Neuron (in vitro differentiated cells): ENCODE measurements around the gene FOXP1.

Experiments
- H2AFZ ChIP-seq: one replicate; pipeline ENCODE4 v1.6.1; 2013; ENCODE audit warnings: low read depth, mild to moderate bottlenecking, inconsistent platforms, low read length, moderate library complexity
- H3K27me3 ChIP-seq: one replicate; pipeline ENCODE4 v1.6.1; 2013; ENCODE audit warnings: low read length; ENCODE audit not compliant: insufficient read depth
- H3K36me3 ChIP-seq: one replicate; pipeline ENCODE4 v1.6.1; 2013; ENCODE audit warnings: low read length; ENCODE audit not compliant: insufficient read depth
- H3K4me1 ChIP-seq: one replicate; pipeline ENCODE4 v1.6.1; 2013; ENCODE audit warnings: low read length; ENCODE audit not compliant: insufficient read depth
- H3K4me3 ChIP-seq: 2 replicates; pipeline ENCODE4 v1.5.1; 2013; ENCODE audit warnings: mild to moderate bottlenecking, low read length, moderate library complexity
- H3K9me3 ChIP-seq: one replicate; pipeline ENCODE4 v1.6.1; 2013; ENCODE audit warnings: low read length

FOXP1 gene

DNA sequence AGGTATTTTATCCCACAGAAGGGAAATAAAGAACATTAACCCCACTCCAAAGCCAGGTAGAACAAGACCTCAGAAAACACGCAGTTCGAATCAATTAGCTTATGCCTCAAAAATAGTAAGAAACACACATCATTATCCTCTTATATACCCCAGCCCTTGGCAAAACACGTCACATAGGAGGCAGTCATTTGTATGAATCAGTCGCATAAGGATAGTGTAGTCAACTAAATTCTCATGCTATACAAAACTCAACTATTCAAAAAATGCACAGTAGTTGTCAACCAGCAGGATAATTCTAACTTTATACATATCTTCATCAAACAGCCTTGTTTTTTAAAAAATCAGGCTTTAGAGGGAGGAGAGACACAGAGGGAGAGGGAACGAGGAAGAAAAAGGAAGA is 298.4 kb downstream of the FOXP1 start:
- Histone ChIP-seq H3K36me3 (no peaks in the 10 kb centered on the region), H3K4me1 (no peaks in the 10 kb centered on the region), H3K27me3 (no peaks in the 10 kb centered on the region), H3K9me3 (no peaks in the 10 kb centered on the region), H2AFZ (no peak overlapping the region), H3K4me3 (no peak overlapping the region)

DNA sequence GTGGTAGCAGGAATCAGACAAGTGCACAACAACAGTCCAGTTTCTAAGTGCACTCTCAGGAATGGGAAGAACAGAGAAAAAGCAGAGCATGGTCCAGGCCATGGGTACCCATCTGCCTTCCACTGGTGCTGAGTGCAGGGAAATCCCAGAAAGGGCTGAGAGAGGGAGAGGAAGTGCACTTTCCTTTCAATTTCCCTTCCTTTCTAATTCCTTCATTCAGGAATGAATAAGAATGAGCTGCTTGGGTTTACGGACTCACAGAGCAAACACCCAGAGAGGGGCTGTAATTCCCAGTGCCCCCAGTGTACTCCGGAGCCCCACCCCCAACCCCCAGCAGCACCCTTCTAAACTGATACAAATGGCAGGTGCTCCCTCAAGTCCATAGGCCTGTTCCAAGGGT is 300.6 kb downstream of the FOXP1 start:
- Histone ChIP-seq H3K4me1 (no peaks in the 10 kb centered on the region), H3K27me3 (no peaks in the 10 kb centered on the region), H3K4me3 (no peak overlapping the region), H3K9me3 (no peaks in the 10 kb centered on the region), H3K36me3 (no peaks in the 10 kb centered on the region), H2AFZ (no peak overlapping the region)

GRCh38 chr3:71281280-71281679 is 302.2 kb downstream of the FOXP1 start:
- H3K9me3 ChIP-seq = no peaks in the 10 kb centered on the region
- no peaks in the 10 kb centered on the region for H3K27me3 ChIP-seq
- H3K36me3 ChIP-seq = no peaks in the 10 kb centered on the region
- H3K4me1 ChIP-seq = no peaks in the 10 kb centered on the region
- H2AFZ ChIP-seq = no peak overlapping the region
- no peak overlapping the region for H3K4me3 ChIP-seq

DNA sequence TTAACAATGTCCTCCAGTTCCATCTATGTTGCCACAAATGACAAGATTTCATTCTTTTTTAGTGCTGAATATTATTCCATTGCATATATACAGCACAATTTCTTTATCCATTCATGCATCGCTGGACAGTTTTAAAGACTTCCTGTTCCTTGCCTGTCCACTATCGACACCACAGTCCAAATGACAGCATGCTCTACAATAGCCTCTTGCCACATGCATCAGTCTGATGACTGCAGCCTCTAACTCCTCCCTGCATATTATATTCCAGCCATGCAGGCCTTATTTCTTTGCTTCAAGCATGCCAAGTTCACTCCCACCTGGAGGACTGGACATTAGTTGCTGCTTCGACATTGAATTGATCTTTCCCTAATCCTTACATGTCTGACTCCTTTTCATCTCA is 306.2 kb downstream of the FOXP1 start:
- no peak overlapping the region for H2AFZ ChIP-seq
- no peak overlapping the region for H3K4me3 ChIP-seq
- no peaks in the 10 kb centered on the region for H3K9me3 ChIP-seq
- H3K36me3 ChIP-seq = no peaks in the 10 kb centered on the region
- H3K4me1 ChIP-seq = peaks cover 4% of the 10 kb centered on the region
- no peaks in the 10 kb centered on the region for H3K27me3 ChIP-seq

DNA sequence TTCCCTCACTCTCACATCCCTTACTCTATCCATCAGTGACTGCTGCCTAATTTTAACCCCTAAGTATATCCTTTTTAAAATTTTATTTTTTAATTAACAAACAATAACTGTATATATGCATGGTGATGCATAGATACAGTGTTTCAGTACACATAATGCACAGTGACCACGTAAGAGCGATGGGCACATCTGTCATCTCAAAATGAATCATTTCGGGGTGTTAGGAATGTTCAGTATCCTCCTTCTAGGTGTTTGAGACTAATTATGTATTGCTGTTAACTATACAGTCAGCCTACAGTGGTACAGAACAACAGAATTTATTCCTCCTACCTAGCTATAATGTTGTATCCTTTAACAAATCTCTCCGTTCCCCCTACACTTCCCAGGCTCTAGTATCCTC is 307.0 kb downstream of the FOXP1 start:
- no peaks in the 10 kb centered on the region for H3K9me3 ChIP-seq
- H3K36me3 ChIP-seq = no peaks in the 10 kb centered on the region
- H3K4me3 ChIP-seq = no peak overlapping the region
- H3K27me3 ChIP-seq = no peaks in the 10 kb centered on the region
- H2AFZ ChIP-seq = no peak overlapping the region
- peaks cover 4% of the 10 kb centered on the region for H3K4me1 ChIP-seq

DNA sequence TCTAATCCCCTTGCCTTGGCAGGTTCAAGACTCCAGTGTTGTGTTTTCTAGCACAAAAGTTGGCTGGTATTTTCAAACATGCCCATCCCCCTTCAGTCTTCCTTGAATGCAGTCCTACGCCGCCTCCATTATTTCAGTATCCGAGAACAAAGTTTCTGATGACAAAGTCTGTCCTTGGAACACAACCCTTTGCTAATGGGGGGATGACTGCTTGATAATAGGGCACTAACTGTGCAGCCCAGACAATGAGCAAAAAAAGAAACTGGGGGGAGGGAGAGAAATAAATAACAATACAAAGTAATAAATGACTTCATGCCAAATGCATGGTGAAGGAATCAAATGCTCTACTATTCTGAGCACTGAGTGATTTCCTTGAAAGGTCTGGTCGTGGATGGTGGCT is 310.1 kb downstream of the FOXP1 start:
- Histone ChIP-seq H3K27me3 (no peaks in the 10 kb centered on the region), H3K36me3 (no peaks in the 10 kb centered on the region), H2AFZ (no peak overlapping the region), H3K4me3 (no peak overlapping the region), H3K9me3 (no peaks in the 10 kb centered on the region), H3K4me1 (peaks cover 4% of the 10 kb centered on the region)

DNA sequence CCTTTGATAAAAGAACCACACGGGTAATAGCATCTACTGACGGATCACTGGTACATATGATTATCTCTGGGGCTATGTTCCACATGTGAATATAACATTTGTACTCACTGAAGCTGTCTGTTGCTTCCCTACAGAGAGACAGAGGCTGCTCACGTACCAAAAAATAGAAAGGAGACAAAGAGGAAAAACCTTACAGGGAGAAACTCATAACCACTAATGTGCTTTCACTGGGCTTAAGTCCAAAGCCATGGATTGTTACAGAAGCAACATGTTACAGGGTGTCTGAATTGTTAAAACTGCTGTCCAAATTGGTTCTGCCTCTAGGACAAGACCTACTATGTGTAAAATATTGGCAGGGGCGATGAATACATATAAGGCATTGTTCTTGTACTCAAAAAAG is 311.9 kb downstream of the FOXP1 start:
- H3K4me3 ChIP-seq = no peak overlapping the region
- no peaks in the 10 kb centered on the region for H3K36me3 ChIP-seq
- H3K4me1 ChIP-seq = peaks cover 4% of the 10 kb centered on the region
- H3K27me3 ChIP-seq = no peaks in the 10 kb centered on the region
- no peak overlapping the region for H2AFZ ChIP-seq
- no peaks in the 10 kb centered on the region for H3K9me3 ChIP-seq

- no peak overlapping the region for H3K4me3 ChIP-seq
- no peaks in the 10 kb centered on the region for H3K9me3 ChIP-seq
- H2AFZ ChIP-seq = no peak overlapping the region
- no peaks in the 10 kb centered on the region for H3K27me3 ChIP-seq
- peaks cover 4% of the 10 kb centered on the region for H3K4me1 ChIP-seq
- no peaks in the 10 kb centered on the region for H3K36me3 ChIP-seq
These were observed 313.6 kb downstream of the FOXP1 start for GRCh38 chr3:71269906-71270305.

- H3K4me3 ChIP-seq = no peak overlapping the region
- no peaks in the 10 kb centered on the region for H3K27me3 ChIP-seq
- no peaks in the 10 kb centered on the region for H3K36me3 ChIP-seq
- peaks cover 3% of the 10 kb centered on the region for H3K4me1 ChIP-seq
- no peaks in the 10 kb centered on the region for H3K9me3 ChIP-seq
- no peak overlapping the region for H2AFZ ChIP-seq
These were observed 315.0 kb downstream of the FOXP1 start for GRCh38 chr3:71268462-71268999.

GRCh38 chr3:71266875-71267274 is 316.7 kb downstream of the FOXP1 start:
- no peak overlapping the region for H2AFZ ChIP-seq

DNA sequence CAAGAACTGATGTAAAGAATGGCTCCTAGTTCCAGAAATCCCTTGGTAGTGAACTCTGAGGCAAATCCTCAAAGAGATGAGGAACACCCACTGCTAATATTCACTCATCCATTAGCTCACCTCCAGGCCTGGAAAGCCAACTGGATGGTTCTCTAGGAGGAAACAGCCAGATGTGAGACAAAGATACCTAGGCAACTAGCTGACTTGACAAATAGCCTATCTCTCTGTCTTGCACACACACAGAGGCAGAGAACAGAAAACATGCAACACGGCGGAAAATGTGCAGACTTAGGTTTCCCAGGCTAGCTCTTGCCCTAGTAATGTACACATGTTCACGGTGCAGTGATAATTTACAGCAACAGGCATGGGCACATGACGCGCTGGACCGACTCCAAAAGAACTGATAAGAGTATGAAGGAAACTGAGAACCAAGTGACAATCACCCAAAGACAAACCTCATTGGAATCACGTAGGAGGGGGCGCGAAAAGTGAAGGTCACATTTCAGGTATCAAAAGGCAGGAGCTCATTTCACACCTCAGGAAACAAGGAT is 318.1 kb downstream of the FOXP1 start:
- H3K4me1 ChIP-seq = no peaks in the 10 kb centered on the region
- H3K27me3 ChIP-seq = no peaks in the 10 kb centered on the region
- H2AFZ ChIP-seq = no peak overlapping the region
- H3K4me3 ChIP-seq = no peak overlapping the region
- H3K36me3 ChIP-seq = no peaks in the 10 kb centered on the region
- no peaks in the 10 kb centered on the region for H3K9me3 ChIP-seq

More at GRCh38 chr3:71266875-71267274, 316.7 kb downstream of the FOXP1 start:
- no peaks in the 10 kb centered on the region for H3K4me1 ChIP-seq
- no peak overlapping the region for H3K4me3 ChIP-seq
- H3K36me3 ChIP-seq = no peaks in the 10 kb centered on the region
- H3K27me3 ChIP-seq = no peaks in the 10 kb centered on the region
- H3K9me3 ChIP-seq = no peaks in the 10 kb centered on the region

- Histone ChIP-seq H3K27me3 (no peaks in the 10 kb centered on the region), H3K4me1 (no peaks in the 10 kb centered on the region), H3K36me3 (no peaks in the 10 kb centered on the region), H2AFZ (no peak overlapping the region), H3K9me3 (no peaks in the 10 kb centered on the region), H3K4me3 (no peak overlapping the region)
These were observed 318.7 kb downstream of the FOXP1 start for GRCh38 chr3:71264840-71265239.

- no peak overlapping the region for H2AFZ ChIP-seq
- H3K4me1 ChIP-seq = peaks cover 8% of the 10 kb centered on the region
- H3K4me3 ChIP-seq = no peak overlapping the region
- H3K27me3 ChIP-seq = no peaks in the 10 kb centered on the region
- no peaks in the 10 kb centered on the region for H3K9me3 ChIP-seq
- H3K36me3 ChIP-seq = no peaks in the 10 kb centered on the region
These were observed 320.9 kb downstream of the FOXP1 start for GRCh38 chr3:71262364-71263265.
